NCI-H460 (cell line): ENCODE results near the gene KEL. TPM values are rescaled to one million over a fixed set of nuclear protein-coding genes. Genes with fewer than 3 reads are reported as not detected.
"Not testable (repeated sequence)": the region's sequence is repeated elsewhere in the genome, so short reads cannot be mapped to it uniquely, and the experiment has no call there.

Experiments
- DNase-seq: peaks from one replicate; pipeline ENCODE4 v3.0.0-alpha.2; 2016; ENCODE audit warnings: low read depth; ENCODE audit errors: extremely low read depth
- polyA plus RNA-seq: library from polyadenylated mRNA; depleted of rRNA; stranded (reverse); fragments of >200 nt; gene quantifications from 2 replicates; pipeline ENCODE4 v1.2.3, GENCODE V29; 2014; cell fraction: nucleus; rRNA removed
- total RNA-seq: library from RNA; depleted of rRNA; stranded (reverse); fragments of >200 nt; shearing (Covaris generic); gene quantifications from 2 replicates; pipeline ENCODE4 v1.2.3, GENCODE V29; 2014; rRNA removed

KEL gene
- 0.59 TPM in 1 of 2 replicates, not detected in the other for total RNA-seq
- 0.15 TPM in 1 of 2 replicates, not detected in the other for polyA plus RNA-seq

GRCh38 chr7:142961973-142962926, at the start of gene KEL:
Gene KEL, minus strand, starts transcription at chr7:142962363. Its CDS starts 157 bp downstream, at chr7:142962206.
- no peak for DNase-seq

GRCh38 chr7:143008007-143008901, 46.1 kb upstream of the KEL start:
- DNase-seq = peak; percentile 73

GRCh38 chr7:143005632-143006260, 43.6 kb upstream of the KEL start:
- DNase-seq = no peak

- peak; percentile 37 for DNase-seq
Measured at GRCh38 chr7:143003393-143004051, 41.4 kb upstream of the KEL start.

GRCh38 chr7:143002898-143003297, 40.7 kb upstream of the KEL start:
- DNase-seq = no peak

- no peak for DNase-seq
Measured at GRCh38 chr7:143002106-143002505, 39.9 kb upstream of the KEL start.

GRCh38 chr7:143000648-143001047, 38.5 kb upstream of the KEL start:
- no peak for DNase-seq

GRCh38 chr7:142999793-143000192, 37.6 kb upstream of the KEL start:
- no peak for DNase-seq

GRCh38 chr7:142998966-142999365, 36.8 kb upstream of the KEL start:
- DNase-seq = no peak

- DNase-seq = no peak
Measured at GRCh38 chr7:142997456-142997989, 35.4 kb upstream of the KEL start.

GRCh38 chr7:142992427-142992826, 30.3 kb upstream of the KEL start:
- DNase-seq = no peak

- no peak for DNase-seq
Measured at GRCh38 chr7:142984297-142984696, 22.1 kb upstream of the KEL start.

- DNase-seq = no peak
Measured at GRCh38 chr7:142983825-142984224, 21.7 kb upstream of the KEL start.

GRCh38 chr7:142978402-142978801, 16.2 kb upstream of the KEL start:
- not testable (repeated sequence) for DNase-seq

- DNase-seq = no peak
Measured at GRCh38 chr7:142974626-142975025, 12.5 kb upstream of the KEL start.

- no peak for DNase-seq
Measured at GRCh38 chr7:142969183-142969582, 7.0 kb upstream of the KEL start.

- no peak for DNase-seq
Measured at GRCh38 chr7:142968229-142968628, 6.1 kb upstream of the KEL start.

- DNase-seq = no peak
Measured at GRCh38 chr7:142964502-142965246, 2.5 kb upstream of the KEL start.

- DNase-seq = no peak
Measured at GRCh38 chr7:142963993-142964392, 1.8 kb upstream of the KEL start.
